ENCODE data around the gene AP1M1.

The AP1M1 gene

DNA sequence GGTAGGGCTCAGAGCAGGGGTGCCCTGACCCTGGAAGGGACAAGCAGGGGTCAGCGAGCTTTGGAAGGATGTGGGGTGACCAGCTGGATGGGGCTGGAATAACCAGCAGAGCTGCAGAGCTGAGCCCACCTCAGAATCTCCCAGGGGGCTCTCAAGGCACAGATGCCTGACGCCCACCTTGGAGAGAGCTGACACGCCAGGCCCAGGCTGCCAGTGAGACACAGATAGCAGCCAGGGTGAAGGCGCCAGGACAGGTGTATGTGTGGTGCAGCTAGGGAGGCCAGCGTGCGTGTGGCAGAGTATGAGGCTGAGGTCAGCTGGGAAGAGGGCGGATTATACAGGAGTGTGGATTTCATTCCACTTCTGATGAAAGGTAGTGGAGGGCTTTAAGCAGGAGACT, 8.9 kb downstream of the AP1M1 start:
- no peak overlapping the region for H3K27ac ChIP-seq
- peaks cover 38% of the 10 kb centered on the region for H4K20me1 ChIP-seq
- H3K27me3 ChIP-seq, result no peaks in the 10 kb centered on the region
- H3K36me3 ChIP-seq, result peaks cover 100% of the 10 kb centered on the region
- peaks cover 20% of the 10 kb centered on the region; the same call in 1 of the 2 replicates for H3K4me1 ChIP-seq
- no peak overlapping the region for H3K9ac ChIP-seq
- H3K9me3 ChIP-seq, result 0 out of 2 replicates have a peak, but pooled peaks cover 3% of the 10 kb centered on the region
- no peak overlapping the region for H3K4me2 ChIP-seq
- no peak overlapping the region for H3K4me3 ChIP-seq
- no peak for TF ChIP-seq Cebpa-rat (IDR thresholded peaks at IDR 0.05)

DNA sequence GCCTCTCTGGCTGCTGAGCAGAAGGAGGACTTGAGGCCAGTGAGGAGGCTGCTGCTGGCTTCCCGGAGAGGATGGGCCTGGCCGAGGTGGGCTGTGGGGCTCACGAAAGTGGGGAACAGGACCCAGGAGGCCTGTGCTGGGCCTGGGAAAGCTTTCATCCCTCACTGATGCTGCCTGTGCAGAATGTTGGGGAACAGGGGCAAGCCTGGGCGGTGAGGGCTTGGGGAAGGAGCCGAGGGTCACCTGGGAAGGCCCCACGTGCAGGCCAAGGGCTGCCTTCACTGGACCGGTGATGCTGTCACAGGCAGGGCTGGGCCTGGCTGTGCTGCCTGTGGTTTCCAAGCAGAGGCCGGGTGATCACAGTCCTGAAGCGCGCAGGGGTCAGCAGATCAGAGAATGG, 9.4 kb downstream of the AP1M1 start:
- TF ChIP-seq Cebpa-rat (IDR thresholded peaks at IDR 0.05), result no peak
- Histone ChIP-seq H3K27ac (no peak overlapping the region), H3K4me1 (peaks cover 17% of the 10 kb centered on the region; the same call in 1 of the 2 replicates), H3K9me3 (0 out of 2 replicates have a peak, but pooled peaks cover 3% of the 10 kb centered on the region), H3K4me2 (no peak overlapping the region), H3K27me3 (no peaks in the 10 kb centered on the region), H3K36me3 (peaks cover 100% of the 10 kb centered on the region), H3K9ac (no peak overlapping the region), H3K4me3 (no peak overlapping the region), H4K20me1 (peaks cover 37% of the 10 kb centered on the region)

DNA sequence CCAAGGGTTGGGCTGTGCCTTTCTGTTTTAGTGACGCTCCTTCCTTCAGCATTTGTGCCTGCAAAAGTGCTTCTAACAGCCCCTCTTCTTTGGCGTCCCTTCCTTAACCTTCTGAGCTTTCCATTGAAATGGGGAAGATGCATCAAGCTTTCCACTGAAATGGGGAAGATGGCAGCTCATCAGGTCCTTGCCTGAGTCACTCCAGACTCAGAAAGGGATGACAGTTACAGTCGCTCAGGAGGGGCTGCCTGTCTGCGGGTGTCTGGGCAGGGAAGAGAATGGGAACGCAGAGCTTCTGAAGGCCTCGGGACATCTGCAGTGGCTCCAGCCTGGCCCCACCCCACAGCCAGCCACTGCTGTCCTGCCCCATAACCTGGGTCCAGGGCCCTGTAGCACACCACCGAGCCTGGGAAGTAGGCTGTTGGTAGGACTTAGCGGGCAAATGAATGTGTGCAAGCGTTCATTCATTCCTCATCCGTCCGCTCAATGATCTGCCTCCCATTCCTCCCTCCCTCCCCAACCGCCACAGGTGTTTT, 9.8 kb downstream of the AP1M1 start:
- H3K27me3 ChIP-seq, result no peaks in the 10 kb centered on the region
- peaks cover 100% of the 10 kb centered on the region for H3K36me3 ChIP-seq
- no peak overlapping the region for H3K4me3 ChIP-seq
- H3K4me1 ChIP-seq, result peaks cover 12% of the 10 kb centered on the region; the same call in 1 of the 2 replicates
- H3K9me3 ChIP-seq, result 0 out of 2 replicates have a peak, but pooled peaks cover 3% of the 10 kb centered on the region
- peaks cover 37% of the 10 kb centered on the region for H4K20me1 ChIP-seq
- H3K27ac ChIP-seq, result no peak overlapping the region
- H3K9ac ChIP-seq, result no peak overlapping the region
- TF ChIP-seq Cebpa-rat (IDR thresholded peaks at IDR 0.05), result no peak
- H3K4me2 ChIP-seq, result no peak overlapping the region

DNA sequence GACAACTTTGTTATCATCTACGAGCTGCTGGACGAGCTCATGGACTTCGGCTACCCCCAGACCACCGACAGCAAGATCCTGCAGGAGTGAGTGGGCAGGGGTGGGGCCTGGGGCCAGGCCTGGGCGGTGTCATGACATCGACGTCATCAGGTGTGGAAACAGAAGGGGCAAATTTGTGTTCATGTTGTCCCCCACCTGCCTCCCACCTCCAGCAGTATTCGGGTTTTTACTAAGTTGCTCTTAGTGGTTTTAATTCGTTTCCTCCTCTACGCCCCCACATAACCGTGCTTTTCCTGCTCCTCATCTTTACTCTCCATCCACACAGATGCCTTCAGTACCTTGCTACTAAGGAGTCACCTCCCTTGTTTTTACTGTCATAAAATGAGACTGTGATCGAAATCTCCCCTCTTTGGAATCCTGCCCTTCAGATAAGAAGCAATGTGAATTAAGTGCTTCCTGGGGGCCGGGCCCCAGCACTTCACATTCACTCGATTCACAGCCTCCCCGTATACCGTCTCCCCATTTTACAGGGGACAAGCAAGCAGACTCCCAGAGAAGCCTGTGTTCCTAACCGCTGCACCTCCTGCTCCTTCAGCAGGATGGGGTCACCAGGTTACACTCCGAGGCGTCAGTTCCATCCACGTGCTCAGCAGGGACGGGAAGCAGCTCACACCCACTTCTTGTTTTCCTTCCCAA, 10.5 kb downstream of the AP1M1 start:
- H3K36me3 ChIP-seq, result peaks cover 100% of the 10 kb centered on the region

DNA sequence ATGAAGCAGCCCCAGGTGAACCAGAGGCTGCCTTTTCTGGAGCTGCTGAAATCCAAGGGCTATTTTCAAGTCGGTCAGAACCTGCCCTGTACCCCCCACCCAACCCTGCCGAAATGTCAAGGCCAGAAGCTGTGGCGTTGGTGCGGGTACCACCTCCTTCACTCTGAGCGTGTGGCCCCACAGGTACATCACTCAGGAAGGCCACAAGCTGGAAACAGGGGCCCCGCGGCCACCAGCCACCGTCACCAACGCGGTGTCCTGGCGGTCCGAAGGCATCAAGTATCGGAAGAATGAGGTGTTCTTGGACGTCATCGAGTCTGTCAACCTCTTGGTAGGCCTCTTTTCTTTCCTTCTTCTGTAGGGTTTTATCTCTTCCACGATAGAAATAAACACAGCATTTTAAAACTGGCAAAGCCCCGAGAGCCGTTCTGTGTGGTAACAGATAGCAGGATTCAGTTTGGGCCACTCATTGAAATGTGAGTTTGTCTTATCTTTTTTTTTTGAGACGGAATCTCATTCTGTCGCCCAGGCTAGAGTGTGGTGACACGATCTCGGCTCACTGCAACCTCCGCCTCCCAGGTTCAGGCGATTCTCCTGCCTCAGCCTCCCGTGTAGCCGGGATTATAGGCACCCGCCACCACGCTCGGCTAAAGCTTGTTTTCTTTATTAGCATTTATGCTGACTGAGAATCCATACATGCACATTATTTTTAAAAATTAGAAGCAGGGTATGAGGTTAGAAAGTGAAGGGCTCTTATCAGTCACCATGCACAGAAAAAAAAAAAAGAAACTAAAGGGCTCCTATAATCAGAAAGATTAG, 11.3 kb downstream of the AP1M1 start:
- TF ChIP-seq Cebpa-rat (IDR thresholded peaks at IDR 0.05), result no peak
- no peaks in the 10 kb centered on the region for H3K27me3 ChIP-seq
- H3K9ac ChIP-seq, result no peak overlapping the region
- H3K4me2 ChIP-seq, result no peak overlapping the region
- no peaks in the 10 kb centered on the region for H3K4me1 ChIP-seq
- H3K9me3 ChIP-seq, result 0 out of 2 replicates have a peak, but pooled peaks cover 3% of the 10 kb centered on the region
- H3K27ac ChIP-seq, result no peak overlapping the region
- peaks cover 35% of the 10 kb centered on the region for H4K20me1 ChIP-seq
- H3K4me3 ChIP-seq, result no peak overlapping the region
- H3K36me3 ChIP-seq, result peaks cover 100% of the 10 kb centered on the region

More for the DNA sequence above, 10.5 kb downstream of the AP1M1 start:
- Histone ChIP-seq H4K20me1 (peaks cover 37% of the 10 kb centered on the region), H3K4me3 (no peak overlapping the region), H3K9me3 (0 out of 2 replicates have a peak, but pooled peaks cover 3% of the 10 kb centered on the region), H3K27me3 (no peaks in the 10 kb centered on the region), H3K27ac (no peak overlapping the region), H3K4me1 (peaks cover 5% of the 10 kb centered on the region; the same call in 1 of the 2 replicates), H3K9ac (no peak overlapping the region), H3K4me2 (no peak overlapping the region)
- TF ChIP-seq Cebpa-rat (IDR thresholded peaks at IDR 0.05), result no peak

DNA sequence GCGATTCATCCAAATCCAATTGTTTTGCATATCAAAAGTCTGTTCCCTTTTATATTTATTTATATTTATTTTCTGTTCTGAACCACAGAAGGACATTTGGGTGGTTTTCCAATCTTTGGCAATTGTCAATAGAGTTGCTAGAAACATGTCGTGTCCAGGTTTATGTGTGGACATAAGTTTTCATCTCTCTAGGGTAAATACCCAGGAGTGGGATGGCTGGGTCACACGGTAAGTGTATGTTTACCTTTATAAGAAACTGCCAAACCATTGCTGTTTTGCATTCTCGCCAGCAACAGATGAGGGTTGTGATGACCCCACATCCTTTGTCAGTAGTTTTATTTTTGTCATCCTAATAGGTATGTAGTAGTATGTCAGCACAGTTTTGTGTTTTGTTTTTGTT, 12.5 kb downstream of the AP1M1 start:
- no peaks in the 10 kb centered on the region for H3K4me1 ChIP-seq
- H3K4me2 ChIP-seq, result no peak overlapping the region
- peaks cover 35% of the 10 kb centered on the region for H4K20me1 ChIP-seq
- 0 out of 2 replicates have a peak, but pooled peaks cover 3% of the 10 kb centered on the region for H3K9me3 ChIP-seq
- H3K4me3 ChIP-seq, result no peak overlapping the region
- no peak for TF ChIP-seq Cebpa-rat (IDR thresholded peaks at IDR 0.05)
- peaks cover 98% of the 10 kb centered on the region for H3K36me3 ChIP-seq
- H3K27me3 ChIP-seq, result no peaks in the 10 kb centered on the region
- no peak overlapping the region for H3K9ac ChIP-seq
- no peak overlapping the region for H3K27ac ChIP-seq

DNA sequence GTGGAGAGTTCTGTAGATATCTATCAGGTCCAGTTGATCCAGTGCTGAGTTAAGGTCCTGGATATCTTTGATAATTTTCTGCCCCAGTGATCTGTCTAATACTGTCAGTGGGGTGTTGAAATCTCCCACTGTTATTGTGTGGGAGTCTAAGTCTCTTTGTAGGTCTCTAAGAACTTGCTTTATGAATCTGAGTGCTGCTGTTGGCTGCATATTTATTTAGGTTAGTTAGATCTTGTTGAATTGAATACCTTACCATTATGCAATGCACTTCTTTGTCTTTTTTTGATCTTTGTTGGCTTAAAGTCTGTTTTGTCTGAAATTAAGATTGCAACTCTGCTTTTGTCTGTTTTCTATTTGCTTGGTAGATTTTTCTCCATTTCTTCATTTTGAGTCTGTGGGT, 15.4 kb downstream of the AP1M1 start:
- H3K27ac ChIP-seq, result no peak overlapping the region
- peaks cover 13% of the 10 kb centered on the region for H3K9me3 ChIP-seq
- no peak overlapping the region for H3K9ac ChIP-seq
- TF ChIP-seq Cebpa-rat (IDR thresholded peaks at IDR 0.05), result no peak
- H3K4me2 ChIP-seq, result no peak overlapping the region
- no peaks in the 10 kb centered on the region for H3K4me1 ChIP-seq
- H4K20me1 ChIP-seq, result peaks cover 24% of the 10 kb centered on the region
- H3K4me3 ChIP-seq, result no peak overlapping the region
- peaks cover 98% of the 10 kb centered on the region for H3K36me3 ChIP-seq
- H3K27me3 ChIP-seq, result no peaks in the 10 kb centered on the region

DNA sequence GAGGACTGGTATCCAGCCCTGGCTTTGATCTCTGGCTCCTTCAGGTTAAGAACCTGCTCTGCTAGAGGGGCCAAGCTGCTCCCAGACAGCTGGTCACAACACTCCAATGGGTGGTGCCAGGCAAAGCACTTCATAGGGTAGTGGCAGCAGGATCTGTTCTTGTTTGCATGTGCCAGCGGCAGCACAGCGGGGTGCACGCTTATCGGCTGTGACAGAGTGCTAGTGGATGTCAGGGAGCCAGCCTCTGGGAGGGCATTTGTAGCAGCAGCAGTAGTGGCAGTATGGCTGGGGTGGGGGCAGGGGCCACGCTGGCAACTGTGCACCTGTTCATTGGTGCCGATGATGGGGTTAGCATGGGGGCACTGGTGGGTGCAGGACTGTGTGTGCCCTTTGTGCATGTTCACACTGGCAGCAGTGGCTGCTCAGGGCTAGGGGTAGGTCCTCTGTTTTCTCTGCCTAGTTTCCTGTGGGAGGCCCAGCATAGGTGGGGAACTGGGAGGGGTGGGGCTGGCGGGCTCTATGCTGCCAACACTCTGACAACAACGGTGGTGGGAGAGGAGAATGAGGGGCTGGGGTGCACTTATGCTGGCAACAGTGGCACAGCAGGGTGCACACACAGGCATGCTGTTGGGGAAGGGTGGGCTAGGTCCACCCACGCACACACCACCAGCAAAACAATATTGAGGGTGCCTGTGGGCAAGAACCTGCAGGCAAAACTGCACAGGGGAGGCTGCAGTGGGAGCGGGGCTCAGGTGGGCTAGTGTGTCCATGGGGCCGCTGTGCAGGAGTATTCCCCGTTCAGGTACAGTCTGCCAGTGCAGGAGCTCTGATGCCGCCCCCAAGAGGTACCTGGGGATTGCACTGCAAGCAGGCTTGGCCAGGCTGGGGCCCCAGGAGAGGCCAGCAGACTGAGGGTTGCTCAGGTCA, 19.3 kb downstream of the AP1M1 start:
- H3K36me3 ChIP-seq, result peaks cover 98% of the 10 kb centered on the region
- no peak overlapping the region for H3K4me3 ChIP-seq
- no peak for TF ChIP-seq Cebpa-rat (IDR thresholded peaks at IDR 0.05)

More for the DNA sequence above, 19.3 kb downstream of the AP1M1 start:
- H3K4me1 ChIP-seq, result no peaks in the 10 kb centered on the region
- H4K20me1 ChIP-seq, result peaks cover 22% of the 10 kb centered on the region
- H3K27me3 ChIP-seq, result no peaks in the 10 kb centered on the region
- H3K9me3 ChIP-seq, result peaks cover 50% of the 10 kb centered on the region
- H3K27ac ChIP-seq, result no peak overlapping the region
- H3K9ac ChIP-seq, result no peak overlapping the region
- no peak overlapping the region for H3K4me2 ChIP-seq

Measured in BLaER1 (cell line).